Activated naive CD4-positive, alpha-beta T cell treated with anti-CD3 and anti-CD28 coated beads for 36 hours (primary cell): ENCODE data around the gene SEC16B. TPM values are rescaled to one million over a fixed set of nuclear protein-coding genes. Genes with fewer than 3 reads are reported as not detected.

Experiments
- CTCF ChIA-PET: fragments of 350-600 bp; sonication (Branson Sonifier 250); formaldehyde crosslinking; loops from one replicate; lab custom pipeline; 2021; ENCODE audit warnings: antibody characterized with exemption; lab: Charles Lee
- DNase-seq: peaks from one replicate; pipeline ENCODE4 v3.0.0-alpha.2; 2020
- H3K27ac Mint-ChIP-seq: one replicate; pipeline ENCODE4 v1.8.0; 2021; ENCODE audit warnings: mild to moderate bottlenecking, mixed read lengths
- H3K27me3 Mint-ChIP-seq: one replicate; pipeline ENCODE4 v1.8.0; 2021; ENCODE audit warnings: low read depth, mixed read lengths
- H3K36me3 Mint-ChIP-seq: one replicate; pipeline ENCODE4 v1.8.0; 2021; ENCODE audit warnings: low read depth, mixed read lengths
- H3K4me1 Mint-ChIP-seq: one replicate; pipeline ENCODE4 v1.8.0; 2021; ENCODE audit warnings: low read depth, mixed read lengths
- H3K4me3 Mint-ChIP-seq: one replicate; pipeline ENCODE4 v1.8.0; 2021; ENCODE audit warnings: mild to moderate bottlenecking, moderate library complexity, mixed read lengths
- H3K9me3 Mint-ChIP-seq: one replicate; pipeline ENCODE4 v1.8.0; 2021; ENCODE audit warnings: mixed read lengths
- intact Hi-C: fragments of 100-400 bp; cut with micrococcal nuclease; formaldehyde crosslinking; loops from one replicate; pipeline ENCODE4 v1.15.1; 2023
- total RNA-seq, 2 experiments: library from RNA; stranded (reverse); gene quantifications; one replicate each; pipeline ENCODE4 v1.2.3, GENCODE V29; 2021

SEC16B gene
- total RNA-seq, 2 experiments from 2014 or later: not detected

GRCh38 chr1:177913762-177914540 lies 55.9 kb downstream of the SEC16B start:
- CTCF ChIA-PET: no interaction called here
- H3K4me1 Mint-ChIP-seq: no peaks in the 10 kb centered on the region
- H3K9me3 Mint-ChIP-seq: peaks cover 3% of the 10 kb centered on the region
- H3K36me3 Mint-ChIP-seq: no peaks in the 10 kb centered on the region
- no peak for DNase-seq
- no peak overlapping the region for H3K27ac Mint-ChIP-seq
- peaks cover 1% of the 10 kb centered on the region for H3K27me3 Mint-ChIP-seq
- no peak overlapping the region for H3K4me3 Mint-ChIP-seq
- intact Hi-C loops: no loop called here

- Mint-ChIP-seq H3K4me1 (no peaks in the 10 kb centered on the region), H3K4me3 (no peak overlapping the region), H3K36me3 (no peaks in the 10 kb centered on the region), H3K27ac (no peak overlapping the region), H3K9me3 (peaks cover 3% of the 10 kb centered on the region), H3K27me3 (peaks cover 1% of the 10 kb centered on the region)
- CTCF ChIA-PET: no interaction called here
- DNase-seq: no peak
- intact Hi-C loops: no loop called here
These were observed 56.9 kb downstream of the SEC16B start for GRCh38 chr1:177912991-177913390.

- H3K36me3 Mint-ChIP-seq: no peaks in the 10 kb centered on the region
- peaks cover 1% of the 10 kb centered on the region for H3K27me3 Mint-ChIP-seq
These were observed 60.4 kb downstream of the SEC16B start for GRCh38 chr1:177909416-177909815.

GRCh38 chr1:177907000-177907399 lies 62.9 kb downstream of the SEC16B start:
- peaks cover 3% of the 10 kb centered on the region for H3K9me3 Mint-ChIP-seq

More at GRCh38 chr1:177909416-177909815, 60.4 kb downstream of the SEC16B start:
- CTCF ChIA-PET: no interaction called here
- no peak overlapping the region for H3K4me3 Mint-ChIP-seq
- no peak for DNase-seq
- no peak overlapping the region for H3K27ac Mint-ChIP-seq
- peaks cover 3% of the 10 kb centered on the region for H3K9me3 Mint-ChIP-seq
- no peaks in the 10 kb centered on the region for H3K4me1 Mint-ChIP-seq
- intact Hi-C loops: no loop called here

GRCh38 chr1:177905686-177906085 lies 64.2 kb downstream of the SEC16B start:
- DNase-seq: no peak
- CTCF ChIA-PET: interaction anchor here (1.0 kb wide), 1 partner anchor 11 kb away, joined by 3 read pairs; no protein-coding TSS in a partner anchor
- Mint-ChIP-seq H3K27ac (no peak overlapping the region), H3K4me3 (no peak overlapping the region), H3K36me3 (no peaks in the 10 kb centered on the region), H3K4me1 (no peaks in the 10 kb centered on the region), H3K27me3 (no peaks in the 10 kb centered on the region), H3K9me3 (peaks cover 3% of the 10 kb centered on the region)
- intact Hi-C loops: no loop called here

More at GRCh38 chr1:177907000-177907399, 62.9 kb downstream of the SEC16B start:
- Mint-ChIP-seq H3K4me1 (no peaks in the 10 kb centered on the region), H3K4me3 (no peak overlapping the region), H3K27me3 (peaks cover 1% of the 10 kb centered on the region), H3K27ac (no peak overlapping the region), H3K36me3 (no peaks in the 10 kb centered on the region)
- intact Hi-C loops: no loop called here
- CTCF ChIA-PET: no interaction called here
- no peak for DNase-seq

- Mint-ChIP-seq H3K4me3 (no peak overlapping the region), H3K27me3 (no peaks in the 10 kb centered on the region), H3K36me3 (no peaks in the 10 kb centered on the region), H3K4me1 (no peaks in the 10 kb centered on the region), H3K27ac (no peak overlapping the region), H3K9me3 (no peaks in the 10 kb centered on the region)
- CTCF ChIA-PET: no interaction called here
- intact Hi-C loops: no loop called here
- DNase-seq: no peak
These were observed 67.6 kb downstream of the SEC16B start for GRCh38 chr1:177902266-177902665.

- Mint-ChIP-seq H3K4me1 (no peaks in the 10 kb centered on the region), H3K4me3 (no peak overlapping the region), H3K27ac (no peak overlapping the region), H3K9me3 (peaks cover 1% of the 10 kb centered on the region), H3K27me3 (no peaks in the 10 kb centered on the region), H3K36me3 (no peaks in the 10 kb centered on the region)
- no peak for DNase-seq
- CTCF ChIA-PET: interaction anchor here (0.6 kb wide), 1 partner anchor 342 kb away, joined by 5 read pairs; no protein-coding TSS in a partner anchor
- intact Hi-C loops: no loop called here
These were observed 71.7 kb downstream of the SEC16B start for GRCh38 chr1:177897998-177898654.

GRCh38 chr1:177897281-177897997 lies 72.4 kb downstream of the SEC16B start:
- Mint-ChIP-seq H3K9me3 (peaks cover 1% of the 10 kb centered on the region), H3K27ac (no peak overlapping the region), H3K36me3 (no peaks in the 10 kb centered on the region), H3K27me3 (no peaks in the 10 kb centered on the region), H3K4me1 (no peaks in the 10 kb centered on the region), H3K4me3 (no peak overlapping the region)
- CTCF ChIA-PET: interaction anchor here (0.6 kb wide), 1 partner anchor 342 kb away, joined by 5 read pairs; no protein-coding TSS in a partner anchor
- DNase-seq: no peak
- intact Hi-C loops: no loop called here

Other genes starting within 250 kb of the SEC16B start
- gene RASAL2, start 124.0 kb upstream of the SEC16B start, total RNA-seq: not detected